ACHN (cell line): ENCODE results near the gene SFMBT2.

Experiments
- DNase-seq: peaks from one replicate; pipeline ENCODE4 v3.0.0-alpha.2; 2015
- in situ Hi-C: cut with HindIII; loops from 2 replicates; pipeline ENCODE4 v1.10.0; 2017; ENCODE audit warnings: low sequenced_read_pairs, low pct_ligation_motif_present, low pct_unique_long_range_greater_than_20kb

Gene SFMBT2

DNA sequence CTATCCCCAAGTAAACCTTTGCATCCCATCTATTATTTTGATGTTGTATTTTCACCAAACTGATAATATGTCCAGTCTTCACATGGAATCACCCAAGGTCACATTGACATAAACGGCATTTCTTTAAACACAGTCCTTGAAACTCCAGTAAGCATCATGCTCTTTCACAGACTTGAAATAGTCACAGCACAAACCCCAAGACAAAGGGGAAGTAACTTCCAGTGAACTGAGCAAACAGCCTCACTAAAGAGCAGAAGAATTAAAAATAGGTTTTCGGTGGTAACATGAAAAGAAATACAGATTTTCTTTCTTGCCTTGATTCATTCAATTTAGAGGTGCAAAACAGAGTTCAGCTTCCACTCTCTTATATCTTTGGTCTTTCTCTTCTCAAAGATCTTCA, 253.7 kb downstream of the SFMBT2 start:
- no peak for DNase-seq
- in situ Hi-C loops: no loop called here

DNA sequence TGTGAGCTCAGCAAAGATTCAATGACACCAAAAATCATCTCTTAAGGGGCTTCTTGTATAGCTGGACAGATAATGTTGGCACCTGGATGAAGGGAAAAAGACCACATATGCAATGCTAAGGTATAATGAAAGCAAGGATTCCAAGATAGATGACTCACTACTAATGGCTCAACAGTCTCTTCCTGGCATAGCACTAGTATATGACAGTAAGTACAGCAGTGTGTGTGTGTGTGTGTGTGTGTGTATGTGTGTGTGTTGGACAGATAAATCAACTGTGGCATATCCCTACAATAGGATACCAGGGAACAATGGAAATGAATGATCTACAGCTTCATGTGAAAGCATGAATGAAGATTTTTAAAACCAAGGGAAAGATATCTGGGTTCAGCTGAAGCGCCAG, 257.1 kb downstream of the SFMBT2 start:
- in situ Hi-C loops: no loop called here
- no peak for DNase-seq

DNA sequence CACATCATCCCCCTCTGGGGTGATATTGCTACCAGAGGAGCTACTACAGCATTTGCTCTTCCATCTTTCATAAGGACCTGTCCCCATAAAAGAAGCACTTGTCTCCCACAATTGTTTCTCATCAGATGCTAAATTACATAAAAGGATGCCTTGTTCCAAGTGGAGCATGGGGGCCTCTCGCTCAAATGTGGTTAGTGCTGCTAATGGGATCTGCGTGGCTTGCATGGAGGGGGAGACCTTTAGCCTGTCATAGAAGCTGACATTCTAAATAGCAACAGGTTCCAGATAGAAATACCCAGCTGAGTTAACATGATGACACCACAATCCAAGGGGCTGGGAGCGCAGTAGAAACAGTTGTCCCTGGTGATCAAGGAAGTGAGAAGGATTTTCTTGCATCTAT, 257.9 kb downstream of the SFMBT2 start:
- in situ Hi-C loops: no loop called here
- no peak for DNase-seq

DNA sequence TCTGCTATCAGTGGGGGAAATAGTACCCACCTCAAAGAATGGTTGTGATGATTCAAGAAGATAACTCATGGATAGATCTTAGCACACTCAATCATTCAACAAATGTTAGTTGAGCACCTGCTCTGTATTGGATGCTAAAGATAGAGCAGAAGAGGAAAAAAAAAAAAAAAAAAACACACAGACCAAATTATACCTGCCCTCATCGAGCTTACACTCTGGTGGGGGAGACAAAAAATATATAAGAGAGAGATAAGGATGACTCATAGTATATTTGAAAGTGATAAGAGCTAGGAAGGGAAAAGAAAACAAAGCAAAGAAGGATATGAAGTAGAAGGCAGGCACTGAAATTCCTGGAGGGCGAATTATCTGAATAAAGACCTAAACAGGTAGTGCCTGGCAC, 258.5 kb downstream of the SFMBT2 start:
- no peak for DNase-seq
- in situ Hi-C loops: no loop called here

DNA sequence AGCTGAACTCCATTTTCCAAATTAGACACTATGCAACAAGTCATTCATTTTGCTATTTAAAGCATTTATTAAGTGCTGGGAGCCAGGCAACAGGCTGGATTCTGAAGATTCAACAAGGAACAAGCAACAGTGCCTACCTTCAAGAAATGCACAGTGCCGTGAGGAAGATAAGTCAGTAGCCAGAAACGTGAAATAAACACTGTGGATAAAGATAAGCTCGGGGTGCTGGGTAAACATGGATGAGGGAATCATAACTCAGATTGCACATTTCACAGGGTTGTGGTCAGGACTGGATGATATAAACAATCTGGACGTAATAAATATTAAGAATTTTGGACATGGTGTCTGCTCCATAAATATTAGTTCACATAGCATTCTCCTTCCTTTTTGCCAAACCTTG, 259.3 kb downstream of the SFMBT2 start:
- DNase-seq: no peak
- in situ Hi-C loops: no loop called here

DNA sequence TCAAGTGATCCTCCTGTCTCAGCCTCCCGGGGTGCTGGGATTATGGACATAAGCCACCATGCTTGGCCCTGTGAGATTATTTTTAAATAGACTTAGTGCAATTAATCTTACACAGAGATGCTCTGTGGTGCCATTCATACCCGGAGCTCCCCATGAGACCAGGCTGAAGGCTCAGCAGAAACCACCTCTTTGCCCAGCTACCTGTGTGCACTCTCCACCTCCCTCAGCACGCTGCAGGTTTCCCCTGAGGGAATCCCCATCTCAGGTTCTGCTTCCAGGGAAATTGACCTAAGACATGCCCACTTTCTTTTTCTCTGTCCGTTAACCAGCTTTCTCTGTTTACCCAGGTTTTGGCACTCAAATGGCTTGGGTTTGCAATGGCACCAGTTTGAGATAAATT, 260.5 kb downstream of the SFMBT2 start:
- DNase-seq: no peak
- in situ Hi-C loops: no loop called here

DNA sequence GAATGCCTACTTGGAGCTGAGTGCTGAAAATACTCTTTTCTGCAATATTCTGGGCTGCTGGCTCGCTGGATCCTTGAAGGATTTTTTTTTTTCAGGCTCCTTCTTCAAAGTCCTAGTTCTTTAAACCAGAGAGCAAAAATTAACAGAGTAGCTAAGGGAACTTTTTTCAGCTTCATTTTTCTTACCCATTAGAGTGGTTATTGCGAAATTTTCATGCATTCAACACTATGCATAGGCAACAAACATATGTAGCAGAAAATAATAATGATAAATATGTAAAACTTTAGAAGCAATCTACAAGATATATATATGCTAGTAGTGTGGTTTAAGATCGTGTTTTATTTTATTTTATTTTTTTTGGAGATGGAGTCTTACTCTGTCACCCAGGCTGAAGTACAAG, 264.6 kb downstream of the SFMBT2 start:
- no peak for DNase-seq
- in situ Hi-C loops: no loop called here

DNA sequence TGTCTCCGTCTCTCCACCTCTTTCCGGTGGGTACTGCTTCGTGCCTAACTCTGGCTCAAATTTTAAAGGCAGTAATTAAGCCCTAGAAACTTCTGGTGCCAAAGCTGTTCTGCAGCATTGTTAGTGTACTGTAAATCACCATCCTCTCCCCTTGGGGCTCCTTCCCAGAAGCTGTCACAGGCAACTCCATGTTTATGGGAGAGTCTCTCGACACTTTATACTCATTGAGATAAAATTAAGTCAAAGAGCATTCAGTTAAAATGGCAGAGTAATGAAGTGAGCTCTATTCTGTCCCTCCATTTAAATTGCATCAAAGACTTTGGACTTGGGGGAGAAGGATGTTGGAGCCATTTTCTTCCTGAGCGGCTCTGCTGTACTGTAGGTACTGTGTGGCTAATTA, 274.8 kb downstream of the SFMBT2 start:
- in situ Hi-C loops: no loop called here
- DNase-seq: no peak

DNA sequence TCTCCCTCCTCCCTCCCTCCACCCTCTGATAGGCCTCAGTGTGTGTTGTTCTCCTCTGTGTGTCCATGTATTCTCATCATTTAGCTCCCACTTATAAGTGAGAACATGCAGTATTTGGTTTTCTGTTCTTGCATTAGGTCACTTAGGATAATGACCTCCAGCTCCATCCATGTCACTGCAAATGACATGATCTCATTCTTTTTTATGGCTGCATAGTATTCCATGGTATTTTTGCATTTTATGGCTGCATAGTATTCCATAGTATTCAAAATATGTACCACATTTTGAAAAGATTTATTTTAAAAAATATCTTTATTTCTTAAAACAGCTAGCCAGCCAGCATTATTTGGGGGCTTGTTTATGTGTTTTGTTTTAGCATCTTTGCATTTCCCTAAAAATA, 275.6 kb downstream of the SFMBT2 start:
- DNase-seq: no peak
- in situ Hi-C loops: no loop called here

DNA sequence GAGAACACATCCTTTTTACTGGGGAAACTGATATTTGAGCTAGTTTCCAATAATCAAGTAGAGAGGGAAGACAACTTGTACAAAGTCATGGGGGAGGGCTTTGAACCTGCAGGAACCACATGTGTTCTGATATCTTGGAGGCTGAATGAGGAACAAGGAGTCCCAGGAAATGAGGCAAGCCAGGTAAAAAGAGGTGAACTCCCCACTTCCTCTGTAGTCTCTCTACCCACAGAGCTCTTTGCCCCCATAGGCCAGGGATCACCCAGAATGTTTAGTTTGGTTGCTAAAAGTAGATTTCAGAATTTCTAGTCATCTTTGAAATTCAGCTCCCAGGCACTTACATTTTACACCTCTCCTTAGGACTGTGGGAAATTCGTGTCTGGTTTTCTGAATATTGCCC, 276.4 kb downstream of the SFMBT2 start:
- in situ Hi-C loops: no loop called here
- no peak for DNase-seq

DNA sequence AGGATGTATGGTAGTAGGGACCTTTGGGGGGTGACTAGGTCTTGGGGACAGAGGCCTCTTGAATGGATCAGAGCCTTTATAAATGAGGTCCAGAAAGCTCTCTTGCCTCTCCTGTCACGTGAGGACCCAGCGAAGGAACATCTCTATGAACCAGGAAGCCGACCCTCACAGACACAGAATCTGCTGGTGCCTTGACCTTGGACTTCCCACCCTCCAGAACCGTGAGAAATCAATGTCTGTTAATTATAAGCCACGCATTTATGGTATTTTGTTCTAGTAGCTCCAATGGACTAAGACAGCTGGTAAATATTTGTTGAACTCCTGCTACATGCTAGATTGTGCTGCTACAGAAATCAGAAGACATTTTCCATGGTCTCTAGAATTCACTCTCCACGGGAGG, 276.9 kb downstream of the SFMBT2 start:
- in situ Hi-C loops: no loop called here

DNA sequence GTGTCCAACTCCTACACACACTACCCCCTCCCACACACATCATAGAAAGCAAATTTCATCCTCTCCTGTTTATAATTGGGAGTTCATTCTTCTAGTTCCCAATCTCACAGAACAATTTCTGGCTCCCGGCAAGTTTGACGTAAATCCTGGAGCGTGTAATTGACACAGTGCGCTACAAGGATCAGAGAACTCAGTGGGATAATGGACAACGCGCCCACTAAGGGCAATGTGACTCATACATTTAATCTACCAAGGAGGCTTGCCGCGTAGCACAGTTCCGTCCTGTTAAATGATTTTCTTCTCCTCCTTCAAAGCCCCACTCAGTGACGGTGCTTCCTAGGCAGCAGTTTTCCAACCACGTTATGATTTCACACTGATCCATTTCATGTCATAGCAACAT, 277.6 kb downstream of the SFMBT2 start:
- DNase-seq: no peak
- in situ Hi-C loops: no loop called here

More for the DNA sequence above, 276.9 kb downstream of the SFMBT2 start:
- DNase-seq: no peak

DNA sequence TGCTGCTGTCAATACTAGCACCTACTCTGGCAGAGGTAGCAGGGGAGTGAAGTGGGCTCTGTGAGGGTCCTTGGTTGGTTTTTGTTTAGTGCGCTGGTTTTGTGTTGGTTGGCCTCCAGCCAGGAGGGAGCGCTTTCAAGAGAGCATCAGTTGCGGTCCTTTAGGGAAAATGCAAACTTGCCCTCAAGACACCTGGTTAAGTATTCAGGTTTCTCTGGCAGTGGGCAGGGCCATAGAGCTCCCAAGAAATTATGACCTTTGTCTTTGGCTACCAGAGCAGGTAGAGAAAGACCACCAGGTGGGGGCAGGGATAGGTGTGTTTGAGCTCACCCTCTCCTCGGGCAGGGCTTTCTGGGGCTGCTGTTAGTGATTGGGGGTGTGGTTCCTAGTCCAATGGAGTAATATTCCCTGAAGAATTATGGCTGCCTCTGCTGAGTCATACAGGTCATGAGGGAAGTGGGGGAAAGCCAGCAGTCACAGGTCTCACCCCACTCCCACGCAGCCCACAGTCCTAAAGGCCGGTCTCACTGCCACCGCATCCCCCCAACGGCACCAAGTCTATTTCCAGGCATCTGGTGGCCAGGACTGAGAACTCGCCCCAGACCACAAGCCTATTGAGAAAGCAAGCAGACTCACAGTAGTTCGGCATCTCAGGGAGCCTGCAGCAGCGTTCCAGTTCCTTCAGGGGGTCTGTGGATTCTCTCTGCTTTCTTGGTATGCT, 280.5 kb downstream of the SFMBT2 start:
- no peak for DNase-seq
- in situ Hi-C loops: no loop called here

DNA sequence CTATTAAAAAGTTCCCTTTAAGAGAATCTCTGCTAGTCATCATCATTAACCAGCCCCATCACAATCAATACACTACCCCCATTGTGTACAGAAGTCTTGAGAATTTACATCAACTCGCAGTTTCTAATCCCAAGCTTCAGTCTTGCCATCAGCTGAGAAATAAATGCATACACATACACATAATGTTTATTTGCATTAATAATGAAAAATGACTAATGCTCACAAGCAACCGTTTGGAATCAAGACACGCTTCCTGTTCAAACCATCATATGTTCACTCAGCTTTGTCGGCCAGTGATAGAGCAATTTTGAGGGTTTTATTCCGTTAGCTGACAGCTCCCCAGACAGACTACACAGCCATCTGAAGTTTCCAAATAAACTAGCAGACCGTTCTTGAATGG, 287.1 kb downstream of the SFMBT2 start:
- in situ Hi-C loops: no loop called here
- DNase-seq: no peak

DNA sequence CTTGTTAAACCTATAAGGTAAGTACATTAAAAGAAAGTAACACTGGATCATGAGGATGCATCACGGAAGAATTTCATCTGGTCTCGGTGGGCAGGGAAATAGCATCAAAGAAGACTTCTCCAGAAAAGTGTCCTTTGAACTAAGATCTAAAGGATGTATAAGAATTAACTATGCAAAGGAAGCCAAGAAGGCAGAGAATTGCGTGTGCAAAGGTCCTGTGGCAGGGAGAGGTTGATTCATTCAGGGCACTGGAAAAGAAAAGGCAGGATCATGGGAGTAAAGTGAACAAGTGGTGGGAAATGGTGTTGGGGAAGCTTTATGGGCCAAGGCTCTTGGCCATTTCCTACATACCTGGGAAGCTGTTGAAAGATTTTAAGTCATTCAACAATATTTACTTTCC, 288.3 kb downstream of the SFMBT2 start:
- in situ Hi-C loops: no loop called here
- DNase-seq: no peak

DNA sequence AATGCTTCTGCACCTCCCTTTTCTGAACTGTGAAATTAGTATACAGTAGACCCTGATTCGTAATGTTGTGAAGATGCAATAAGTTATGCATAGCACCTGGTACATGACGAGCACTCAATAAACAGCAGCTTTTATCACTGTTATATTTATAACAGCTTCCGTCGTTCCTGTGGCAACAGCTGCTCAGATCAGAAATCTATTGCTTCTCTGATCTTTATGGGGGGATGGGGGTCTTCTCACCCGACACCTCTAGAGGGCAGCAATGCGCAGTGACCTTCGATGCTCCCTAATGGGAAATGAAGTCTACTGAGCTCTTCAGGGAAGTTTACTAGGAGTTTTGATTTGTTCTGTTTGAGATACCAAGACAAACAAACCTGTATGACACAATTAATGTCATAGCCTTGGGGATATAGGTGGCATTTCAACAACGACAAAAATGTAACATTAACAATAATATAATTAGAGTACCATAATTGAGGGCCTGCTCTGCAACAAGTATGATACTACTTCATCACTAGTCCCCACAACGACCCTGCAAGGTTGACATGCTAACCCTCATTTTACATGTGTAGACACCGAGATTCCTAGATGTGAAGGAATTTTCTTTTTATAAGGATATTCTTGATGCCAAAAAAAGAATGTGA, 289.6 kb downstream of the SFMBT2 start:
- peak; percentile 29 for DNase-seq
- in situ Hi-C loops: no loop called here

DNA sequence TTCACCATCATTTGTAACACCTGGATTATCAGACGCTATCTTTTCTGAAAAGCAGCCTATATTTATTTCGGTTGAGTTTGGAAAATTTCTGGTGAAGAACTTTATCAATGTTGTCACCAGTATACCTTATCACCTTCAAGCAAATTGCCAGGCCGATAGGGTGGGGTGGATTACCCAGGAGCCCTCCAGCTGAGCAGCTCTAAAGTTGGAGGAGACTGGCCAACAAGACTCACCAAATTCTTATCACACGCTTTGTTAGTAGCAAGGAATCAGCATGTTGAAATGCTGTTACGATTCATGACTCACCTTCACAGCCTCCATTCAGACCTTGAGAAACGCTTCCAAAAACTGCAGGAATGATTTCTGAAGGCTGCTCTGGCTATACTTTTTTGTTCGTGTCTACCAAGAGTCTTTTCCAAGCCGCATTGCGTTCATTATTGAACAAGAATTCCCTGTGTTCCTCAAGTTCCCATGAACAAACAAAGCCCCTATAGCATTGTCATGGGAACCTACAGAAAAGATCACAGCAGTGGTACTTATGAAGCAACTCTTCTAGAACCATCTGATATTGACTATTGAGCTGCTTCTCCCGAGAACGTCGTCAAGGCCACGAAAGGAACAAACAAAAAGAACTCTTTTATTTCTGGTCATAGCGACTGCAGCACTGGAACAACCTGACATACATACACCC, 291.4 kb downstream of the SFMBT2 start:
- in situ Hi-C loops: no loop called here

DNA sequence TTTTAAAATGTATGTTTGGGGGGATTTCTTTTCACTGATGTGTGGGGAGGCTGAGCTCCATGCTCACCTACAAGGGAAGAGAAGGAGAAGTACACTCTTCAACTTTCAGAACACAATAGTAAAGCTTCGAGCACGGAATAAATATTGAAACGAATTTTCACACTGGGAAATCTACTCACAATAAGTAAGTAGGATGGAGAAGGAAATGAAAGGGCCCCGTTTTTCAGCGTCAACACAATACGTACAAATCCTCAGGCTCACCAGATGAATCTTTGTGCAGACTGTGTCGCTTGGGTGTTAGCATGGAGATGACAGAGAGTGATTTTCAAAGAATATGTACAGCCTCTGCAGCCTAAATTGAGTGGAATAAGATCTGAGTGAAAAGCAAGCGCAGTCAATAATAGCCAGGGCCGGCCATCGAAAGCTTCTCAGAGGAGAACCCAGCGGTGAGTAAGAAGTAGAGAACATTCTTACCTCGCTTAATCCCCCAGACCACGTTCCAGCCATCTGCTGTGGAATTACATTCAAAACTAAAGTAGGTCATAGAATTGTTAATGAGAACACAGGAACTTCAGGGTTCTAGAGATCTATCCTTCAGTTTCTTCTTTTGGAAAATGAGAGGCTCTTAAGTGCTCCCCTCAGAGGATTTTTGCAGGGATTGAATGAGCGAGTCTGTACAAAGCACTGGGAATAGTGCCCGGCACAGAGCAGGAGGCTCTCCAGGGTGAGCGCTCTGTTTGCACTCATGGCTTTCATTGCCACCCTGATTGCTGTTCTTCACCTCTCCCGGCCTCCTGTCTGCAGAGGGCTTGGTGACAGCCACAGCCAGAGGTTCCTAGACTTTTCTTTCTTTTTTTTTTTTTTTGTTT, 292.8 kb downstream of the SFMBT2 start:
- in situ Hi-C loops: no loop called here
- DNase-seq: no peak

More for the DNA sequence above, 291.4 kb downstream of the SFMBT2 start:
- no peak for DNase-seq

DNA sequence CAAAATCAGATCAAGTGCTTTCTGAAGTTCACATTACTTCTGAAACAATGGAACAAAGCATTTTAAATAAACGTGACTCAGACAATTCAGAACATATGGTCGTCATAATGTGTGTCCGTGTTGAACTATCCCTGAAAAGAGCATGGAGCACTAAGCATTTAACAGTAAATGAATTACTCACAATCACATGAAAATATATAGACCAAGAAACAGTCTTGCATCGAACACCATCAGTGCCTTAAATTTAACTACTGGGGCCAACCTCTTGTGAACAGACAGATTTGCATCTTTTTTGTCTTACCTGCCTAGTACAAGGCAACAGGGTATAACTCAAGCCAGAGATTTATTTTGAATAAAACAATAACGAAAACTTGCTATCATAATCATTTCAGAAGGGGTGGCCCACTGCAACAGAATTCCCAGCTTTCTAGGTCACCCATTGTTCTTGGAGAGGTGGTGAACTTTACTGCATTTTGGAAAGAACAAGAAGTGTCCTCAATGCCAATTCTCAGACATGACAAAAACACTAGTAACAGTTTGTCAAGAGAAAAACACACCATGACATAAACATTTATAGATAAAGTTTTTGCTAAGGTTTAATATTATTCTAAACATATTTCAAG, 293.5 kb downstream of the SFMBT2 start:
- no peak for DNase-seq
- in situ Hi-C loops: no loop called here
